GM12891 (cell line): ENCODE measurements around the gene SNORC.

ENCODE experiments used
- DNase-seq: peaks from one replicate; pipeline ENCODE4 v3.0.0; 2011; ENCODE audit warnings: low spot score; ENCODE audit not compliant: insufficient read length
- FAIRE-seq: peaks from 2 replicates; lab custom pipeline; 2011; peaks lifted over from hg19 to GRCh38; lab: Jason Lieb, UNC
- PAX5 ChIP-seq: IDR thresholded peaks from 2 replicates; pipeline ENCODE4 v1.6.1; 2011; ENCODE audit warnings: low read length, moderate library complexity, mild to moderate bottlenecking; ENCODE audit not compliant: insufficient read depth, severe bottlenecking
- POLR2A ChIP-seq: IDR thresholded peaks from 2 replicates; pipeline ENCODE4 v1.6.1; 2011; ENCODE audit warnings: low read depth, low read length, control low read depth
- POLR2AphosphoS5 ChIP-seq: IDR thresholded peaks from 2 replicates; pipeline ENCODE4 v1.6.1; 2011; ENCODE audit warnings: low read depth, low read length, control low read depth
- POU2F2 ChIP-seq: IDR thresholded peaks from 2 replicates; pipeline ENCODE4 v1.6.1; 2011; ENCODE audit warnings: low read depth, mild to moderate bottlenecking, control low read depth, low read length, moderate library complexity
- SPI1 ChIP-seq: IDR thresholded peaks from 2 replicates; pipeline ENCODE4 v1.6.1; 2011; ENCODE audit warnings: low read depth, low read length, control low read depth
- TAF1 ChIP-seq: IDR thresholded peaks from 2 replicates; pipeline ENCODE4 v1.6.1; 2011; ENCODE audit warnings: low read depth, low read length, control low read depth

SNORC gene

DNA sequence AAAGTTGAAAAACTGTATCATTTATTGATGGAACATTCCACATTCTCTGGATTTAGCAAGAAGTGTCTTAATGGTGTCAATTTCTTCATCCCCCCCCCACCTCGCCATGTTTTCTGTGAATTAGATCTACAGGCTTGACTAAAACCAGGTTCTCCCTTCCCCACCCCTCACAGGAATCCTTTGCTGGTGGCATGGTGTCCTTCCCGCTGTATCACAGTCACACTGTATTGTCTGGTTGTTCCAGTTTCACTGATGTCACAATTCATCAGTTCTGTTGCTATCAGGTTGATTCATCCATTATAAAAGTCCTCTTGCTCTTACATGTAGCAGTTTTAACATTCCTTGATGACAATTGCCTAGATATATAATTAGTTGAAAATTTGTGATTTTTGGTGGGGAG is 6.1 kb upstream of the SNORC start:
- no peak for FAIRE-seq

DNA sequence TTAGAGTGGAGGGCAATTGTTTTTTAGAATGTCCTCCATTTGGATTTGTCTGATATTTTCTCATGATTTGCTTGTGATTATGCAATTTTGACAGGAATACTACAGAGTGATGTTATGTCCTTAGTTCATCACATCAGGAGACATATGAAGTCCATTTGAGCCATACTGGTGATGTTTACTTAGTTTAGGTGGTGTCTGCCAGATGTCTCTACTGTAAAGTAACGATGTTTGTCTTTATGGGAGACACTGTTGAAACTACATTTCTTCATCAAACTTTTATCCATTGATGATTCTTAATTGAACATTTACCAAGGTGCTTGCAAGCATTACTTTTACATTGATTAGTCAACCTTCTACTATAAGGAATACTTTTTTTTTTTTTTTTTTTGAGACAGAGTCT is 4.9 kb upstream of the SNORC start:
- DNase-seq (no peak), FAIRE-seq (no peak)
- no peak for TF ChIP-seq PAX5
- no peak for TF ChIP-seq POLR2AphosphoS5
- TF ChIP-seq POU2F2: no peak
- TF ChIP-seq TAF1: no peak
- no peak for TF ChIP-seq SPI1
- TF ChIP-seq POLR2A: no peak

More for the DNA sequence above, 6.1 kb upstream of the SNORC start:
- no peak for DNase-seq
- TF ChIP-seq SPI1 (no peak), POLR2A (no peak), TAF1 (no peak), PAX5 (no peak), POLR2AphosphoS5 (no peak), POU2F2 (no peak)

DNA sequence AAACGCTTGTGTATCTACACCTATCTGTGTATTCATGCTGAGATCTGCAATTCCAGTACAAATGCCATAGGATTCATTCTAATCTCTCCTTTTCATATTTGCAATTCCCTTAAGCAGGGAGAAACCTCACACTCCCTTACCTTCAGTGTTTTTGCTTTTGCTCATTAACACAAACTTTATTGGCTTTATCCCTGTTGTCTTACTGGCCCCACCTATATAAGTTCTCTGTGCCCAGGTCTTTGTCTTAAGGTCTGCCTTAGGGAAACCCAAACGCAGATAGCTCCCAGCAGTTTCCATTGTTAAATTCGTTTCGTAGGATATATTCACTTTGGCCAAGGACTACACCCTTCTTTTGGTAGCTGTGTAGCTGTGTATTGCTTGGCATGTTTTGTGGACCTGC is 4.0 kb upstream of the SNORC start:
- FAIRE-seq: no peak
- TF ChIP-seq SPI1 (no peak), TAF1 (no peak), POU2F2 (no peak), PAX5 (no peak), POLR2A (no peak), POLR2AphosphoS5 (no peak)
- no peak for DNase-seq

DNA sequence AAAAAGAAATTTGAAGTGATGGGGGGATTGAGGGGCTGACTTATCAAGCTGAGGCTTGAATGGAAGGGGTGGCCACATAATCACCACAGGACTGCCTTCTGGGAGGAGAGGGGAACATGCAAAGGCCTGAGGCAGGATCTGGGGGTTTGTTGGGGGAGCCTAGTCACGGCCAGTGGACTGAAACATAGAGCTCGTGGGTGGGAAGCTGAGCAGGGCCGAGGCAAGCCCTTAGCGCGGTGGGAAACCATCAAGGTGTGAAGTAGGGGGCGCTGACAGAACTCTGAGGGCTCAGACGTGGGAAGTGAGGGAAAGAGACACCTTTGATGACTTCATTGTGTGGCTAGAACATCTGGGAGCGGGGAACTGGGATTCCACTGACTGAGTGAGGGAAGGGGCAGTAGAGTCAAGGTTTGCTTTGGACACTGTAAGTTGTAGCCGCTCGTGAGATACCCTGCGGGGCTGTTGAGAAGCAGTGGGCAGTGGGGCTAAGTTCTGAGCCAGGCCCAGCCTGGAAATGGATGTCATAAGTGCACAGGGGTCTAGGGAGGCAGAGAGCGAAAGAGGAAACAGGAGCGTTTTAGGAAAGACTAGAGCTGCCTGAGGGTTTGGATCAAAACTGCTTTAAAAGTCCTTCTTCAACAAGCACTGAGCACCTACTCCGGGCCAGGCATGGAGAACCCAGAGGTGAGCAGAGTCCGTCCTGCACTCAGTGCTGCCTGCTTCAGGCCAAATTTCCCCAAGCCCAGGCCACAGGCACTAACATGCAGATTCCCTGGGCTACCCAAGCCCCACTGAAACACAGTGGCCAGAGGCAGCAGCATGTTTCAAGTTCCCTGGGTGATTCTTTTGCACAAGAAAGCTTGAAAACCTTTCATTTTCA is 686 bp upstream of the SNORC start:
- no peak for TF ChIP-seq POLR2A
- TF ChIP-seq POU2F2: no peak
- TF ChIP-seq TAF1: no peak
- TF ChIP-seq POLR2AphosphoS5: no peak
- FAIRE-seq (no peak), DNase-seq (no peak)

DNA sequence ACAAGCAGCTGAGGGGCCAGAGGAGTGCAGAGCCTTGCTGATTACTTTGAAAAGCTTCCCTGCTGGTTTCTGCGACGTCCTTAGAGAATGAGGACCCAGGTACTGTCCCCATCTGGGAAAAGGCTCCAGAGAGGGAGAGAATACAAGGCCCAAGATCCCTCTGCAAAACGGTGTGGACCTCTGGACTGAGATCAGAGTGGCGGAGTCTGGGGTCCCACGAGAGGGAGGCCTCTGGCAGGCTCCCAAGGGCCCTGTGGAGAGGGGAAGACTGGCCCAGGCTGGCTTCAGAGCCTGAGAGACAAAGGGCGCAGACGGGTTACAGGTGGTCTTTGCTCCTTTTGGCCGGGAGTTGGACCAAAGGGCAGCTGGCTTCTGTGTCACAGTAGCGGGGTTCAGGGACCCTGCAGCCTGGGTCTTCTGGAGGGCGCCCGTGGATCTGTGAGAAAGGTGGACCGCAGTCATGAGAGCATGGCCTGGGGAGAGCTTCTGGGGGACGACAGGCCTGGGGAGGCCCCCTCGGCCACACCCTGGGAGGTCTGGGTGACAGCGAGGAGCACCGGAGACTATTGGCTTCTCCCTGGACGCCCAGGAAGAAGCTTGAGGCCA is 805 bp downstream of the SNORC start:
- DNase-seq: no peak
- FAIRE-seq: no peak
- TF ChIP-seq POLR2A: no peak
- TF ChIP-seq SPI1: no peak
- TF ChIP-seq POLR2AphosphoS5: no peak
- TF ChIP-seq PAX5: no peak
- no peak for TF ChIP-seq TAF1
- TF ChIP-seq POU2F2: no peak

DNA sequence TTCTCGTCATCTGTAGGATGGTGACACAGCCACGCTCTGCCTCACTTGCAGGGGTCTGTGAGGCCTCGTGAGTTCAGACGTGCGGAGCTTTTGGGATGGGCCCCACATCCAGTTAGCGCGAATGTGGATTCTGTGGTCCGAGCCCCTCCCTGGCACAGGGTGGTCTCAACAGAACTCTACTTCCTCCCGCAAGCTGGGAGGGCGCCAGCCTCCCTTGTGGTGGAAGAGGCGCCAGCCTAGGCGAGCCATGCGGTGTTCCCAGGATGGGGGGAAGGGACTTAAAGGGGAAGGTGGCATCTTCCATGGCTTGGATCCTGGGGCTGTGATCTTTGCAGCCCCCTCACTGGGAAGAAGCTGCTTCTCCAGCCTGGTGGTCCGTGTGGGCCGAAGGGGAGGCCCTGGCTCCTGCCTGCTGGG is 1.4 kb downstream of the SNORC start:
- no peak for TF ChIP-seq SPI1
- no peak for TF ChIP-seq POU2F2
- no peak for TF ChIP-seq POLR2A
- TF ChIP-seq TAF1: no peak
- no peak for TF ChIP-seq POLR2AphosphoS5
- no peak for TF ChIP-seq PAX5
- DNase-seq (no peak), FAIRE-seq (no peak)

DNA sequence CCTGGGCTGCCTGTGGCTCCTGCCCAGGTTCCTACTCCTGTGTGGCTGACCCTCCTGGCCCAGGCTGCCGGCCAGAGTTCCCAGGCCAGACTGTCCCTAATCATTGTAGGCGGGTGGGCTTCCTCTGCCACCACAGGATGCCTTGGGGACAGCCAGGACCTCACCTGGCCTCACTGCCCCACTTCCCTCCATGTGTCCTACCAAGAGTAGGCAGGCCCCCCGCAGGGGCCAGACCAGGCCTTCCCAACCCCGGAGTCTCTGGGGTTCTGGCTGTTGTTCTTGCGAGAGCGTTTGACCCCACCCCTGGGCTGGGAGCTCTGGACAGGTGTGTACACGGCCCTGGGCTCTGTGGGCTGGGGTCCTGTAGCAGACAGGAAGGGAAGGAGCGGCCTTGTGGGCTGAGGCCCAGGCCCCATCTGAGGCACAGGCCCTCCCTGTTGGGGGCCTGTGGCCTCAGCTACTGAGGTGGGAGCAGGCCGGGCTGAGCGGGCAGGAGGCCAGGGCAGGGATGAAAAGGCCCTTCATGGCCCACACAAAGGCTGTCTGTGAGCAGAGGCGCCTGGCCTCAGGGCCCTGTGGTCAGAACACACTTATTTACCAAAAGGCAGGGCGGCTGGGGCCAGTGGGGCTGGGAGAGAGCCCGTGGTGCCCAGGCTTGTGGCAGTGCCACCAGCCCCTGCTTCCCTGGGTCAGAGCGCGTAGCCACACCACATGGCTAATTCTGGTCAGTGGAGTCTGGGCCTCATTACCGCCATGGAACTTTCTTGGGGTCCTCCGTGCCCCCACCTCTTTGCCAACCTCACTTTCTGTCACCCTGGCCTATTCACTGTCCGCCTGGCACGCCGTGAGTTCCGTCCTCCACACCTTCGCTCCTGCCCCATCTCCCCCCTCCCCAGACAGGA is 2.0 kb downstream of the SNORC start:
- TF ChIP-seq POLR2A: no peak
- TF ChIP-seq POLR2AphosphoS5: no peak
- no peak for TF ChIP-seq TAF1
- TF ChIP-seq POU2F2: no peak
- no peak for TF ChIP-seq PAX5
- TF ChIP-seq SPI1: no peak
- DNase-seq (no peak), FAIRE-seq (no peak)

DNA sequence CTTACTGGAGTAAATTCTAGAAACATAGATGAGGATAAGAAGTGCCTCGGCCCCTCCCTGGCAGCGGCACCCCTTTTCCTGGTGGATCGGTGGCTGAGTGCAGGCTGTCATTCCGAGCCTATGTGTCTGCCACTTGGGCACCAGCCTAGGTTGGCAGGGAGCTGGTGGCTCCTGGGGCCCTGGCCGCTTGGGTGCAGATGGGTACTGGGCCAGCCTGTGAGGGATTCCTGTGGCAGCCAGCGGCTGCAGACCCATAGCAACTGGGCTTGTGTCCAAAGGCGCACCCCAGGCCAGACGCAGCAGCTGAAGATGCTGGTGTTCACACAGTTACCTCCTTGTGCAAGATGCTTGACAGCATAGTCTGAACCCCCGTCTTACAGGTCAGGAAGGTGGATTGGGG is 2.8 kb downstream of the SNORC start:
- no peak for FAIRE-seq
- no peak for TF ChIP-seq PAX5
- no peak for TF ChIP-seq POLR2AphosphoS5
- no peak for TF ChIP-seq TAF1
- no peak for TF ChIP-seq POU2F2
- no peak for TF ChIP-seq SPI1
- TF ChIP-seq POLR2A: no peak
- no peak for DNase-seq

DNA sequence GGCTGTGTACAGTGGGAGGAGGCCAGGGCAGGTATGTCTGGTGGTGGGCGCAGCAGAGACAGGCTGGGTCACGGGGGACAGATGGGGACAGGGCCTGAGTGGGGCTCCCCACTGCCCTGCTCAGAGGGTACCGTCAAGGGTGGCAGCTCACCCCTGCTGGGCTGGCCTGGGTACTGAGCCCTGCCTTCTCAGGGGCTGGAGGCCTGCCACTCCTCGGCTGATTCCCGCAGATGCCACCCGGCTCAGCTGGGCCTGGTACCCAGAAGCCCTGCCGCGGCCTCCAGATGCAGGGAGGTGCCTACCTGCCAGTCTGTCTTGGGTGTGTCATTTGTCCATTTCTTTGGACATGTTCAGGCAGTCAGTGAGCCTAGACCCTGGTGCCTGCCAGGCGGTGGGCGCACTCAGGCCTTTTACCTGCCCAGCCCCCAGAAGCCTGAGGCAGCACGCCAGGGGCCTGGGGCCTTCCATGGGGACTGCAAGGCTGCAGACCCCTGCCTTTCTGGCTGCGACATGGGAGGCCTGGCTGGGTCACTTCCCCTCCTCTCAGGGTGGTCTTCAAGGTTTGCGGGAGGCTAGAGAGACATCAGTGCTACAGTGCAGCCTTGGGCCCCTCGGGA is 3.3 kb downstream of the SNORC start:
- TF ChIP-seq PAX5 (no peak), SPI1 (no peak), POLR2AphosphoS5 (no peak), POU2F2 (no peak), POLR2A (no peak), TAF1 (no peak)
- no peak for FAIRE-seq

More for the DNA sequence above, 3.3 kb downstream of the SNORC start:
- no peak for DNase-seq
